GM18502 (cell line): ENCODE results near the gene LRRC37A3.
"Not testable (repeated sequence)": the region's sequence is repeated elsewhere in the genome, so short reads cannot be mapped to it uniquely, and the experiment has no call there.

Source experiments
- ATAC-seq: cut with Tn5 transposase; IDR thresholded peaks from one replicate; pipeline ENCODE4 v1.9.1; 2021; ENCODE audit warnings: mild to moderate bottlenecking; ENCODE audit not compliant: unreplicated experiment, poor library complexity

The LRRC37A3 gene

DNA sequence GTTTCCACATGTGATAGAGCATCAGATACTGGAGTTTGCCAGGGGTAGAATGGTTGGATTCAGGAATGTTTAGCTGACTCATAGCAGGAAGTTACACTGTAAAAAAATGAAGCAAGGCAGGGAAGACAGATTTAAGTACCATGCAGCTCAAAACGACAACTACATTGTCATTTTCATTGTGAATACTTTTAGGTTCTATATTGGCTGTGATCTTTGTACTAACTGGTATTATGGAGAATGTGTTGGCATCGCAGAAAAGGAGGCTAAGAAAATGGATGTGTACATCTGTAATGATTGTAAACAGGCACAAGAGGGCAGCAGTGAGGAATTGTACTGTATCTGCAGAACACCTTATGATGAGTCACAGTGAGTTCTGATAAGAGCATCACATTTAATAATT is 8.2 kb upstream of the LRRC37A3 start:
- peak; percentile 66 for ATAC-seq

- not testable (repeated sequence) for ATAC-seq
Measured at GRCh38 chr17:64926430-64926829, 7.2 kb upstream of the LRRC37A3 start.

- ATAC-seq, result not testable (repeated sequence)
Measured at GRCh38 chr17:64925244-64925643, 6.0 kb upstream of the LRRC37A3 start.

GRCh38 chr17:64923051-64923568 is 3.8 kb upstream of the LRRC37A3 start:
- ATAC-seq, result peak; percentile 46

- ATAC-seq, result no peak
Measured at GRCh38 chr17:64920419-64921172, 1.3 kb upstream of the LRRC37A3 start.

- no peak for ATAC-seq
Measured at GRCh38 chr17:64920026-64920418, 744 bp upstream of the LRRC37A3 start.

GRCh38 chr17:64918842-64919288 is 413 bp downstream of the LRRC37A3 start:
- ATAC-seq, result peak; percentile 51

- ATAC-seq, result not testable (repeated sequence)
Measured at GRCh38 chr17:64917540-64917939, 1.7 kb downstream of the LRRC37A3 start.

GRCh38 chr17:64915244-64915643 is 4.0 kb downstream of the LRRC37A3 start:
- ATAC-seq, result not testable (repeated sequence)

DNA sequence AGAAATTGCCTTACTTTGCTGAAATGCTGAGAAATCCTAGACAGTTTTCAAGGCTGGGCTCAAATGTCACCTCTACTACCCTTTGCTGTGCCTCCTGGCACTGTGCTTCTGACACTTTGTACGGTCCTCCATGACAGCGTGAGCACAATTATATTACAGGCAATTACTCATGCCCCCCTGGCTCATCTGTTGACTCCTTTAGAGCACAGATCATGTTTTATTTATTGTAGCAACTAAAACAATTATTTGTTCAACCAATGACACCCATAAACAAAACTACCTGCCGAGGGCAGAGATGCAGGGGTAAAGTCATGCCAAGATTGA is 9.1 kb downstream of the LRRC37A3 start:
- ATAC-seq, result not testable (repeated sequence)

DNA sequence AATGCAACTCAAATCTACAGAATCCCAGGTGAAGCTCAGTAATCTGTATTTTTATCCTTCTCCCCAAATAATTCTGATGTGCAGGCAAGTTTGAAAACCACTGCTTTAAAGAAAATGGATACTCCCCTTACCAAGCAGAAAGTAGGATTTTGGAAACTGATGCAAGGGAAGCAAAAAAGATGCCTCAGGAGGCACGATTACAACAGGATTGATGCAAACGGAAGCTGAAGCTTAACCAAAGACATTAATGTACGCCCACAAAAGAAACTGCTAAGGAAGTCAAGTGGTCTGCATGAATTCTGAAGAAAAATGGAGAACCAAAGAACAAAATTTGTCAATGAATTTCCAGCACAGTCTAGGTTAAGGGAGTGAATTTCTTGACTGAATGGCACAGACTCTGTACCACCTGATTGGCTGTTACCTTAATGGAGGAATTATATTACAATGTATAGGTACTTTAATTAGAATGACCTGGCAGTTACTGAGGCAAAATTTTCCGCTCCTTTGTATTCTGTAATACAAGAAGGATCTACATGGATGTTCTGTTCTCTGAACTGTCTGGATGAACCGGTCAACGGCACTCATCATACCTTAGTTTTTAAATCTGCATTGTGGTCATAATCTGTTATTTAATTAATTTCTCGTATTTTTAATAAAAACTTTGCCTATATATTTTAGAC is 9.6 kb downstream of the LRRC37A3 start:
- ATAC-seq, result not testable (repeated sequence)

GRCh38 chr17:64904069-64904468 is 15.2 kb downstream of the LRRC37A3 start:
- ATAC-seq, result not testable (repeated sequence)

GRCh38 chr17:64897136-64897535 is 22.1 kb downstream of the LRRC37A3 start:
- ATAC-seq, result not testable (repeated sequence)

DNA sequence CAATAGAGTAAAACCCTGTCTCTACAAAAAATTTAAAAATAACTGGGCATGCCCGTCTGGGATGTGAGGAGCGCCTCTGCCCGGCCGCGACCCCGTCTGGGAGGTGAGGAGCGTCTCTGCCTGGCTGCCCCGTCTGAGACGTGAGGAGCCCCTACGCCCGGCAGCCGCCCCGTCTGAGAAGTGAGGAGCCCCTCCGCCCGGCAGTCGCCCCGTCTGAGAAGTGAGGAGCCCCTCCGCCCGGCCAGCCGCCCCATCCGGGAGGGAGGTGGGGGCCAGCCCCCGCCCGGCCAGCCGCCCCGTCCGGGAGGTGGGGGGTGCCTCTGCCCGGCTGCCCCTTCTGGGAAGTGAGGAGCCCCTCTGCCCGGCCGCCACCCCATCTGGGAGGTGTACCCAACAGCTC is 45.1 kb downstream of the LRRC37A3 start:
- not testable (repeated sequence) for ATAC-seq

GRCh38 chr17:64847504-64848466 is 71.5 kb downstream of the LRRC37A3 start:
- not testable (repeated sequence) for ATAC-seq

DNA sequence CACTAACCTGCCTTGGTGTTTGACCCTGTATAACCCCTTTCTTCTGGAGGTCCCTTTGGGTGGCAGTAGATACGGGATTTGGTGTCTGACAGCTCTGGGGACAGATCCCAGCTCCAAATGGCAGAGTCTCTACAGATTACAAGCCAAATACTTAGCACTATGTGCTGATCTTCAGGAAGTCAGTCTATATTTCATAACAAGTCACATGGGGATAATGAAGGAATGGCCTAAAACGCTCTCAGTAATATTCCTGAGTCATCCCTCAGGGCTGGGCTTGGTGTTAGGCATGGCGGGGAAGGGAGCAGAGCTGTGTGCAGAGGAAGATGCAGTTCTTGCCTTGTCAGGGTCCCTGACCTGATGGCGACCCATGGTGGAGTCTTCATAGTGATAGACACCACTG is 72.4 kb downstream of the LRRC37A3 start:
- ATAC-seq, result not testable (repeated sequence)

DNA sequence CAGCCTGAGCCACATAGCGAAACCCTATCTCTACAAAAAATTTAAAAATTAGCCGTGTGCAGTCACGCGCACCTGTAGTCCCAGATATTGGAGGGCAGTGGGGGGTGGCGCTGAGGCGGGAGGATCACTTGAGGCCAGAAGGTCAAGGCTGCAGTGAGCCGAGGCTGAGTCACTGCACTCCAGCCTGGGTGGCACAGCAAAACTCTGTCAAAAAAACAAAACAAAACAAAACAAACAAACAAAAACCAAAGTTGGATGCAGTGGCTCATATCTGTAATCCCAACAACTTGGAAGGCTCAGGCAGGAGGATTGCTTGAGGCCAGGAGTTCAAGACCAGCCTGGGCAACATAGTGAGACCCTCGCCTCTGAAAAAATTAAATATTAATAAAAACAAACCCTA is 75.4 kb downstream of the LRRC37A3 start:
- not testable (repeated sequence) for ATAC-seq

- ATAC-seq, result not testable (repeated sequence)
Measured at GRCh38 chr17:64842900-64843299, 76.4 kb downstream of the LRRC37A3 start.

- not testable (repeated sequence) for ATAC-seq
Measured at GRCh38 chr17:64840960-64841359, 78.3 kb downstream of the LRRC37A3 start.

- ATAC-seq, result not testable (repeated sequence)
Measured at GRCh38 chr17:64838513-64838912, 80.8 kb downstream of the LRRC37A3 start.
